Measurements from ENCODE around the gene COL4A4.
"Not testable (repeated sequence)": the region's sequence is repeated elsewhere in the genome, so short reads cannot be mapped to it uniquely, and the experiment has no call there.

The COL4A4 gene

DNA sequence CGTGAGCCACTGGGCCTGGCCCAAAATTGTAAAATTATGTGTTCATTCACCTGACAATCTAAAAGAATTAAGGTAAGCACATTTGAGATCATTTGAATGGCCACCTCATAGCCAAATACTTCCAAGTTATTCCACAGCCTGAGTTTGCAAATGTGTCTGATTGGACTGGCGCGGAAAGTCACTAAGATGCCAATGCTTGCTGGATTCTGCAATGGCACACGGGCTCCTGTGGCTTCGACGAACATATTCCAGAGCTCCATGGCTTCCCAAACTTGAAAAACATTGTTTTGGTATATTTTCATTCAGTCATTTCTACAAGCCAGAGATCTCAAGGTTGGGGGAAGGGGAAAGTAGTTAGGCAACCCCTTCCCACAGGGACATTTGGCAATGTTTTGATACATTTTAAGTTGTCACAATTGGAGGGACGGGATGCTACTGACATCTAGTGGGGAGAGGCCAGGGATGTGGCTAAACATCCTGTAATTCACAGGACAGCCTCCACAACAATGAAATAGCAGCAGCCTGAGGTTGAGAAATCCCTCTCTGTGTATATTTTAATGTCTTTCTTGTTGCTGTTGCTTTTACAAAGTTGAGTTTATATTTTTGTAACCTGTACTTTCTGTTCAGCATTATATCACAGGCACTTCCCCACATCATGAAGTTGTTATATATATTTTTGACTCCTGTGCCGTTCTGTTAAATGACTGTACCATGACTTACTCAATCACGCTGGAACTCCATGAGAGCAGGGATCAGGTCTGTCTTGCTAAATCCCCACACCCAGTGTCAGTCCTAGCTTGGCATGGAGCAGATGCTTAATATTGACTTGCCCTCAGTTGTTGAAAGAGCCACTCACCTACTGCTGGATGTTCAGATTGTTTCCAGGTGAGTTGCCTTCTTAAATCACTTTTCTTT, 56.9 kb downstream of the COL4A4 start:
- peak; percentile 28 to 69 for DNase-seq

DNA sequence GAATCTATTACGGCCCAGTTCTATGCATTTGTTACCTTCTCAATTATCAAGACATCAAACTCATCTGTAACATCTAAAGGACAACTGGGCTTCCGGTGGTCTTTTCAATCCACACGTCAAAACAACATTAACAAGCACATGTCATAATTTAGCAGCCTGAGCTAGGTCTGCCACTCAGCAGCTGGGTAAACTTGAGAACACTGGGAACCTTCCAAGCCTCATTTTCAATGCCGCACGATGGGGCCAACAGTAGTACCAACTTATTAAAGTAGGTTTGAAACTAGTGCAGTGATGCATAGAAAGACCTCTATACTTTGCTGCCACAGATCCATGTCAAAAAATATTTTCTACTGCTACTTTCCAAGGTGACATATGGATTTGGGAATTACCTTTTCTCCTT, 60.4 kb downstream of the COL4A4 start:
- no peak for DNase-seq

DNA sequence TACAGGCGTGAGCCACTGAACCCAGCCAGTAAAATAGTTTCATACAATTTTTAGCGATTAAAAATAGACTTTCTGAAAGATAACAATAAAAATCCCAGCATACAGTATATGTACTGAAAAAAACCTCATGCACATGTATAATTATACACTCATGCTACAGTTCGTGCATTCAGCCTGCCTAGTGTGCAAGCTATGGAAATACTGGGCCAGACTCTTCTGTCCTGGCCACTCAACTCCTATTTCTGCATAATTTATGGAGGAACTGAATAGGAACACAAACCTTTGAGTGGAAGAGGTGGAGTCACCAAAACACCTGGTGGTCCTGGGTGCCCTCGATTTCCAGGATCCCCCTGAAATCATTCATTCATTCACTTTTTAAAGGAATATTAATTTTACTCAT, 64.7 kb downstream of the COL4A4 start:
- DNase-seq, result no peak

DNA sequence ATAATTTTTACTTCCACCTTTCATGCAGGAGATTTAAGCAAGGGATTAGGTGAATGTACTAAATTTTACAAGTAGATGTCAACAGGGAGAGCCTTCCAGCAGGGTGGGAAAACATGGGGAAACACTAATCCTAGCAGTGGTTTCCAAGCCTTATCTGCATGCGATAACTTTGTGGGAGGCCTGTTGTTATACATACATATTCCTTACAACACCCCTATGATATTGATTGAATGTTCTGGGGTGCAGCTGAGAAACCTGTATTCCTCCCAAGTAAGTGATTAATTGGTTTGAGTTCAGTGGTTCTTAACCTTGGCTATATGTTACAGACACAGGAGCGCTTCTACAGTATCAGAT, 65.9 kb downstream of the COL4A4 start:
- no peak for DNase-seq

DNA sequence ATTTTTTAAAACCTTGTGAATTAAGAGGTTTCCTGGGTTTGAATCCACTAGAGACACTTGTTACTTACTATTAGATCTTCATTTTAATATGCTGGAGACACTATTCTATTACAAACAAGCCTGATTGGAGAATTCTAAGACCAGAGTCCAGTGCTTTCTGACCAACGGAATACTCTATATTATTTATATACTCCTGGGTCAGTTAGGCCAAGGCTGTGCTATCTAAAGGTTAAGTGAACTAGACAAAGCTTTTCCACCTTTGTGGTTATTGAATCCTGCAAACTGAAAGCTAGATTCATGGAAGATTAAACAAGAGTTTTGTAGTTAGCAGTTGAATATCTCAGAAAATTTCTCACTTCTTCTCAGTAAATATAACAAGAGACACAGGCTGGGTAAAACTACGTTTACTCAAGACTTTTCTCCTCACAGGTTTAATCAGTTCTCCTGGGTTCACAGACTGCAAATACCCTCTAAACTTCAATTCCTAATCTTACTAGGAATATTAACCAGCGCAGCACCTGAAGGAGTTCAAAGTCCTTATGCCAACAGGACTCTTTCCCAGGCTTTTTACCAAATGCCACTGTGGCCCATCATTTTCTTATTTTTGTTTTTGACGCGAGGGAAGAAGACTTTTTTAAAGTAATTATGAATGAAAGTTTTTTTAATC, 66.4 kb downstream of the COL4A4 start:
- no peak for DNase-seq

DNA sequence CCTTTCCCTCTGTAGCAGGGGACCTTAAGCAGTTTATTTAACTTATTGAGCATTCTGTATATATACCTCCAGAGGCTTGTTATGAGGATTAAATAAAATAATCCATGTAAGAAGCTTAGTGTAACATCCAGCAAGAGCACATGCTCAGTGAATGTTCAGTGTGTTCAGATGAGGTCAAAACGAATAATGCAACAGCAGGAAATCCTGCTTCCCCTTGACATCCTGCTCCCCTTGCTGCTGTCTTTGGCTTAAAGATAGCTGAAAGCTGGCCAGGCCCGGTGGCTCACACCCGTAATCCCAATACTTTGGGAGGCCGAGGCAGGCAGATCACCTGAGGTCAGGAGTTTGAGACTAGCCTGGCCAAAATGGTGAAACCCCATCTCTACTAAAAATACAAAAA, 68.7 kb downstream of the COL4A4 start:
- DNase-seq, result no peak

DNA sequence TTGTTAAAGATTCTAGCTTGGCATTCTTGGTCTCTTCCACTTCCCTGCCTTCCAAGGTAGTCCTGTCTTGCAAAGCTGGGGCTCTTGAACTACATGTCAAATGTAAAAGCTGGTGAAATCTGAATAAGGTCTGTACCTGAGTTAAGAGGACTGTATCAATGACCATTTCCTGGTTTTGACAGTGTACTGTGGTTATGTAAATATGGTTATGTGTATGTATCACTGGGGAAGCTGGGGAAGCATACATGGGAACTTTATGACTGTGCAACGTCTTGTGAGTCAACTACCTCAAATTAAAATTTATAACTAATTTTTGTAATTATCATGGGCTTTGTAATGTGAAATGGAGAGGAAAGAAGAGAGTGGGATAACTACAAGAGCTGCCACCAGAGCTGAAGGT, 81.7 kb downstream of the COL4A4 start:
- DNase-seq, result no peak

DNA sequence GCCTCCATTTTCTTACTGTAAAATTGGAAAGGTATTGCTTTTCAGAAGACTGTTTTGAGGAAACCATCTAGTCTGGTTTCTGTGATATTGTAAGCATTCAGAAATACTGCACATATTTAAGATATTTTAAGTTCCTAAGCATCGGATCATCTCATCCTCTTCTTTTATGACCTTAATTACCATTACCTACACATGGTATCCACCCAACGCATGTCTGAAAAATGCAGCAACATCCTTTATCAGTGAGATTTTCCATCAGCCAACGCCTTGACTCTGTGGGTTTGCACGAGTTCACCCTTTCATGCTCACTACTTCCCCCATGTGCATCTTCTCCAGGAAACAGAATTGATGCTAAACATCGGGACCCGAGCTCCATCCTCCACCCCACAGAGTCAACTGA, 84.3 kb downstream of the COL4A4 start:
- no peak for DNase-seq

DNA sequence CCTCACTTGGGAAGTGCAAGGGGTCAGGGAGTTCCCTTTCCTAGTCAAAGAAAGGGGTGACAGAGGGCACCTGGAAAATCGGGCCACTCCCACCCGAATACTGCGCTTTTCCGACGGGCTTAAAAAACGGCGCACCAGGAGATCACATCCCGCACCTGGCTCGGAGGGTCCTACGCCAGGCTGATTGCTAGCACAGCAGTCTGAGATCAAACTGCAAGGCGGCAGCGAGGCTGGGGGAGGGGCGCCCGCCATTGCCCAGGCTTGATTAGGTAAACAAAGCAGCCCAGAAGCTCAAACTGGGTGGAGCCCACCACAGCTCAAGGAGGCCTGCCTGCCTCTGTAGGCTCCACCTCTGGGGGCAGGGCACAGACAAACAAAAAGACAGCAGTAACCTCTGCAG, 98.9 kb downstream of the COL4A4 start:
- not testable (repeated sequence) for DNase-seq

DNA sequence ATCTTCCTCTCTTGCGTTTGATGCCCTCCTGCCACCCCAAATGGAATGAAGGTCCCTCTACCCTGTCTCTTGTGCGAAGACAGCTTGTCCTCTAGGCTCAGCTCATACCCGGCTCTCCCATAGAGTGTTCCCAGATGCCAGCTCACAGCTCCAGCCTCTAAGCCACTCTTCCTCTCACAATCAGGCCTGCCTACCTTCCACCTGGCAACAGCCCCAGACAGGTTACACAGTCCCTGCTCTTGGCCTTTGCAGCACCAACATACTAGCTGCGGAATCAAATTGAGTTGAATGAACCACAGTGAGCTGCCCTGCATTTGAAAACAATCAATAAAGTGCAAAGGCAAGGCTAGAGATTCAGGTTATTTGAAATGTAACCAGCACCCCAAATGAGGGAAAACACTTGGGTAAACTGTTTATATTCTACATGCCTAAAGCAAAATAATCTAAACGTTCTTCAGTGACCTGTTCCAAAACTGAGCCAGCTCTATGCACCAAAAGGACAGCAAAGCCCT, 105.1 kb downstream of the COL4A4 start:
- DNase-seq, result no peak

DNA sequence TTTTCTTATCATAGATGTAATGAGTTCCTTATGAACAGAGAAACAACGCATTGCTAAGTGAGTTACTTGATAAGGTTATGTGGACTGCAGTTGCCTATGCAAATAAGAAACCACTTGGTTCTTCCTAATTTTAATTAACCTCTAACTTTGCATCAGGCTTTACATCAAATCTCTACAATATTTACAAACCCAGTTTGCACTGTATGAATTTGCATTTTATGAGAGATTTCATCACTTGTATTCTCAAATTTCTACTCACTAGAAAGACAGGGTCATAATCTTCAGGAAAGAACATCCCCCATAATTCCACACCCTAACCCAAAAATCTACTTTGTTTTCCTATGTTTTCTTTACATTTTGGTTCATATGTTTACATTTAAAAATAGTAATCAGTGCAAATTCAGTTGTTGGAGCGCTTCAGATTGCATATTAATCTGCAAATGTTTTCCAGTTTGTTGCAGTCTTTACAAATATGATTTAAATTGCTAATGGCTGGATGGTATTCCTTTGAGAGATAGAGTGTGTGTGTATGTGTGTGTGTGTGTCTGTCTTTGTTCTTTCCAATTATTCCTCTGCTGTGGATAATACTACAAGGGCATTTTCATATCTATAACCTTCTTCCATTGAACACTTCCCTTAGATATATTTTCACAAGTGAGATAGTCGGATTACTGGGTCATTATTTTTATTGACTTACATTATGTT, 106.1 kb downstream of the COL4A4 start:
- DNase-seq, result peak; percentile 74 to 82

DNA sequence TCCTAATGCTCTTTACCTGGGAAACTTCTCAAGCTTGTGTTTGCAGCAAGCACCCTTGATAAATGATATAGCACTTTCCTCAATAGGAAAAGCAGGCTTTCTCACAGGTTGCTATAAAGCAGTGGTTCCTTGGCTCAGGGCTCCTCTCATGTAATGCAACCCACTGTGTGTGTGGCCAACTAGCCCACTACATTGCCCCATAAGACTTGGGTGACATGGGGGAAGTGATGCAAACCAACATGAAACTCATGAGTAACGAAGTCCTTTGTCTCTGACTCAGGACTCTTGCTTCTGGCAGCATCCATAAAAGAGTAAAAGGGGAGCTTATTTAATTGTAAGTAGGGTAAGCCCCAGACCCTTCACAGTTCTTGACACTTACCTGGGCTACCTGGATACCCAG, 106.9 kb downstream of the COL4A4 start:
- DNase-seq, result no peak

DNA sequence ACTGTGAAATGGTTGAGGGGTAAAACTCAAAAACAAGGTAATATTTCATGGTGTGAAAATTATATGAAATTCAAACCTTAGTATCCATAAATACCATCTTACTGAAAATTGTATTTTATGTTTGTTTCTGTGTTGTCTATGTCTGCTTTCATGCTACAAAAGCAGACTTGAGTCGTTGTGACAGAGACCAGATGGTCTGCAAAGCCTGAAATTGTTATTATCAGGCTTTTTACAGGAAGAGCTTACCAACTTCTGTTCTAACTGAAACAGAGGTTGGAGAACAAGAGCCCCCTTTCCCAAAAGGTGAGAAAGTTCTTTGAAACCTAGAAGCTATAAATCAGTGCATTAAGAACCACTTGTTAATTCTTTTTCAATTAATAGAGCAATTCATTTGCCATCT, 110.0 kb downstream of the COL4A4 start:
- no peak for DNase-seq

DNA sequence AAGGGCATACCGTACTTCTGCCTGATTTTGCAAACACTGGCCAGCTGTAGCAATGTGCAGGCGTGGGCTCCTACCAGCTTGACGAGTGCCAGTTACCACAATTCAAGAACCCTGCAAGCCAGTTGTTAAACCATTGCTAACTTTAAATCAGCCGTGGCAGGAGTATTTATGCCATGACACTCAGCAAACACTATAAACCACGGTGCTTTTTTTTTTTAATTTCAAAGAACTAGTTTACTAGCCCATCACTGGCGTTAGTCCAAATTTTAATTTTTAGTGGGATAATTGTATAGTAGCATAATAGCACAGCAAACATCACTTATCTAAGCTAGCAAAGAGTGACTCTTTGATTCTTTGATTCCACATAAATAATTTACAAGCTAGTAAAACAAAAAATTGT, 111.1 kb downstream of the COL4A4 start:
- DNase-seq, result no peak

DNA sequence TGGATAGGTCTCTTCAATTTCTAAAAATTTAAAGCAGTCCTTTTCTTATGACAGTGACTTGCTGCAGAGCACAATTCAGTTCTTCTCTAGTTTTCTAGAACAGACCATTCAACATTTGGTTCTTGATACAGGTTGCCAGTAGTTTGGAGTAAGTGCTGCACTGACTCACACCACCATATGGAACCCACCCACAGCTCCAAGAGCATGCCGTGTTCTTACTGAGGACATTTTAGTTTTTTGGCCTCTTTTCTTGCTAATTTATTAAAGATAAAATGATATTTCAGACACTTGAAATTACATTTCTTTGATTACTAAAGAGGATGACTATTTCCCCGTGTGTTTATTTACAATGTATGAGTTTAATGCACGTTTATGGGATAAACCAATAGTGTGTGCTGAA, 120.0 kb downstream of the COL4A4 start:
- DNase-seq, result no peak

DNA sequence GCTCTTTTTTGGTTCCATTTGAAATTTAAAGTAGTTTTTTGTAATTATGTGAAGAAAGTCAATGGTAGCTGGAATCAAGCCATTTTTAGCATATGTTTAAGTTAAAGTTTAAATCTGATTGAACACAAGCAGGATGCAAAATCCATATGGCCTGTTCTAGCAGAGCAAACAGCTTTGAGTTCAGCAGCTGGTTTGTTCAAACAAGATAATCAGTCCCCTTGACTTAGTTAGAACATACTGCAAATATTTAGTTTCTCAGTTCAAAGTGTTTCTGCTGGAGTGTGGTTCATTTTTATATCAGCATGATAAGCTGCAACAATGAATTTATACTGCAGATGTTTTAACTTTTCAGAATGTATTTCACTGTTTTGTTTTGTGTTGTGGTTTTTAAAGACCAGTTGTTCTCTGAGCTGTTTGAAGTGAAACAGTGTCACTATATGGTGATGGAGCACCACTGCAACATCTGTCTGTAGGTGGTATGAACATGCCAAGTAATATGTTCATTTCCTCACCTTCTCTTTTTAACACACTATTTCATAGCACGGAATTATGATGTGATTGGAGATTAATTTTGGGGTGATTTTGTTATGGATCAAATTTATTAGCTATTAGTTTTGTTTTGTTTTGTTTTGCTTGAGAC, 125.3 kb downstream of the COL4A4 start:
- no peak for DNase-seq

DNA sequence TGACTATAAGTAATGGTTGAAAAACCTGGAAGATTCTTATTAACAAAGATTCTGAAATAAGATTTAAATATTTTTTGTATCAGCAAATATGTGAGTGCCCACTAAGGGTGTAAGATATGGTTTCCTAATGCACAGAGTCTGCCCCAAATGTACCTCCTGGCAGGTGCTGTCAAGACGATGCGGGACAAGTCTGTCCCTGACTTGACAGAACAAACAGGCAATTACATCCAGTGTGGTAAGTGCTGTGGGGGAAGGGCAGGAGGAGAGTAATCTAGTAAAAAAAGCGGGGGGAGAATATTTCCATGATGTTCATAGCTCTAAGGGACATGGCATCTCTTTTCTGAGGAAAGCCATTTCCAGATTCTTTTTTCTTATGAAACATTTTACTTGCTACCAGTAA, 127.5 kb downstream of the COL4A4 start:
- DNase-seq, result no peak

DNA sequence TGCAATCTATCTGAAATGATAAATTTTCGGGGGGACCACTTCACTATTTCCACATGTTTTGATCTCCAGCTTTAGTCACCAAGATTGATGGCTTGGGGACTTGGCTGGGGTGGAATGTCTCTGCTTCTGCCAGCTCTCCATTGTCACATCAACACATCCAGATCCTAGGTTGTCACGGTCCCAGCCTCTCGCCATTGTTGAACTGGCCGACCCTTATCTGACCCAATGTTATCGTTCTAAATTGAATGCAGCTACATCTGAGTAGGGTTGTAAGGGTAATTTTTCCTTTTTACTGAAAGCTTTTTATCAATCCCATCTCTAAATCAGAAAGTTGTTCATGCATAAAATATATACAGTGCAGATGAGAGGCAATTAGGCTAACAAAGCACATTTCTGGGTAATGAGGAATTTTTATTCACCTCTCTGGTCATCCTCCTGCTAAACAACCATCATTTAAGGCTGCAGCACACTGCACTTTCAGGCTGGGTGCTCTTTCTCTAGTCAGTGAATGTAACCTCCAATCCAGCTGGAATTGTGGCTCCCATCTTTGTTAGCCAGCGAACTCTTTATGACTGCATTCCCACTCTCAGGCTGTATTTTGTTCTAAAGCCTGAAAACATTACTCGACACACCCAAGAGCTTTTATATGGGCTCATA, 128.2 kb downstream of the COL4A4 start:
- DNase-seq, result no peak

DNA sequence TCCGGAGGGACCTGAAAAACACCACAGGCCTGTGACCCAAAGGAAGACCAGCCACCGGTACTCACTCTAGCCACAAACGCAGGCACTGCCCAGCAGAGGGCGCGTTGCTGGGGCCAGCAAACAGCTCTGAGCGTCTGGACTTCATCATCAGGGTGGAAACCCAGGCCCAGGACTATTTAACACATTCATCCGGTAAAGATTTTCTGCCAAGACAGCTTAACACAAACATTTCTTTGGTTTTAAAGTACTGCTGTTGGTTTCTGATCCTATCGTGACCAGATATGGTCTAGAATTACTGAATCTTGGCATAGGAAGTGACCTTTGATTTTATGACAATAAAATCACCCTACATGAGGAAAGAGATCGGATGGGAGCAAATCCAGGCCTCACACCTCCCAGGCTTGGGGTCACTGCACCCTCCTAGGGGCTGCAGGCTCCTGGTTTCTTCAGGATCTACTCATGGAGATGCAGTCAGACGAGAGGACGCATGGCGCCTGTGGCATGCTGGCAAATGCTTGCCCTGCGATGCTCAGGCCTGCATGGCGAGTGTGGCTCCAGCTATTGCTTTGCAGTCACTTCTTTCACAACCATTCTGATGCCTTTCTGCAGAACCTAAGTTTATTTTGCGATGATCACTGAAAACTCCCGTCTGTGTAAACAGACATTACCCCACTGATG, 130.4 kb downstream of the COL4A4 start:
- DNase-seq, result peak in 1 of 2 experiments; percentile 43

DNA sequence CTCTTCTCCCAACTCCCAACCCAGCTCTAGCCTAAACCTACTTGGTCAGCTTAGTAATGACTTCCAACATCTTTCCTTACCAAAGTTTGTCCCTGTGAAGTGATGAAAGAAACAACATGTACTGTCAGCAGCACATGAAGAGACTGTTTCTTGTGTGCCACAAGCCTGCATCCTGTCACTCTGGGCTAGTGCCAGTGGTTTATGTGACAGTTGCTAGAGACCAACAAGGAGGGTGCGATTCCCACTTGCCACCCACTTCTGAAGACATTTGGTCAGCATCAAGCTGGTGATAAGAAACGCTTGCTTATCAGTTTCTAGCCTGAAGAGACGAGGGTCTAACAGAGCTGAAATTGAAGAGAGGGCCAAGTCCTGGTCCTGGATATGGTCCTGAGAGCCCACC, 132.6 kb downstream of the COL4A4 start:
- DNase-seq, result no peak

DNA sequence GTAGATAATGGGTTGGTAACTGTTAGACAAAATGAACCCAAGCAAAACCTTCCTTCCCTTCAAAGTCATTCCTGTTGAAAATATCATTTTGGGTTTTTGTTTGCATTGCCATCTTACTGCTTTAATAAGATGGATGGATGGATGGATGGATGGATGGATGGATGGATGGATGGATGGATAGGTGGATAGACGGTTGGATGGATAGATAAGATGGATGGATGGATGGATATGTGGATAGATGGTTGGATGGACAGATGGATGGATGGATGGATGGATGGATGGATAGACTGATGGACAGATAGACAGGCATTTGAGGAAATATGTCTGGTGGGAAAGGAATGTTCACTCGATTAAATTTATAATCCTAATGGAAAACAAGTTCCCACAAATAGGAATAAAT, 133.2 kb downstream of the COL4A4 start:
- no peak for DNase-seq
